Caco-2 (cell line): ENCODE data around the gene CNTN3. TPM values are rescaled to one million over a fixed set of nuclear protein-coding genes. Genes with fewer than 3 reads are reported as not detected.

Source experiments
- BruUV-seq: library from RNA; stranded (reverse); fragments of 400-500 nt; replicated peaks from 2 replicates; lab custom pipeline; 2021; lab: Mats Ljungman, UMichigan
- CTCF ChIA-PET: fragments of 300-600 bp; sonication (Branson Sonifier 250); formaldehyde crosslinking; loops from one replicate; lab custom pipeline; 2022; ENCODE audit warnings: antibody characterized with exemption; lab: Charles Lee
- POLR2A ChIA-PET: fragments of 300-600 bp; sonication (Branson Sonifier 250); formaldehyde crosslinking; loops from one replicate; lab custom pipeline; 2022; ENCODE audit warnings: antibody characterized with exemption; lab: Charles Lee
- DNase-seq, 2 experiments: peaks; one replicate each; pipeline versions ENCODE4 v3.0.0 to v3.0.0-alpha.2; 2020 to 2022
- H3K27me3 ChIP-seq: replicated peaks from 2 replicates; pipeline ENCODE4 v1.6.0; 2011; ENCODE audit warnings: low read length; ENCODE audit not compliant: control insufficient read depth, insufficient read depth
- H3K36me3 ChIP-seq: 2 replicates; pipeline ENCODE4 v1.5.1; 2011; ENCODE audit warnings: low read length; ENCODE audit not compliant: control insufficient read depth, insufficient read depth
- H3K4me1 ChIP-seq: fragments of 250-450 bp; sonication (Bioruptor Pico); 2 replicates; pipeline ENCODE4 v1.5.1; 2020; ENCODE audit warnings: mild to moderate bottlenecking
- H3K4me3 ChIP-seq: 2 replicates; pipeline ENCODE4 v1.5.1; 2011; ENCODE audit warnings: low read depth, mild to moderate bottlenecking, control low read depth, low read length
- H3K9me3 ChIP-seq: fragments of 250-450 bp; sonication (Bioruptor Pico); 2 replicates; pipeline ENCODE4 v1.5.1; 2020; ENCODE audit warnings: mild to moderate bottlenecking, moderate library complexity
- H3K27ac Mint-ChIP-seq: one replicate; pipeline ENCODE4 v1.8.0; 2022; ENCODE audit warnings: mixed read lengths; ENCODE audit not compliant: unreplicated experiment
- H3K27me3 Mint-ChIP-seq: one replicate; pipeline ENCODE4 v1.8.0; 2022; ENCODE audit warnings: mixed read lengths; ENCODE audit not compliant: insufficient read depth, unreplicated experiment
- H3K36me3 Mint-ChIP-seq: one replicate; pipeline ENCODE4 v1.8.0; 2022; ENCODE audit warnings: mild to moderate bottlenecking, mixed read lengths; ENCODE audit not compliant: insufficient read depth, unreplicated experiment
- H3K4me1 Mint-ChIP-seq: one replicate; pipeline ENCODE4 v1.8.0; 2022; ENCODE audit warnings: low read depth, mixed read lengths; ENCODE audit not compliant: unreplicated experiment
- H3K4me3 Mint-ChIP-seq: one replicate; pipeline ENCODE4 v1.8.0; 2022; ENCODE audit warnings: mild to moderate bottlenecking, moderate library complexity, mixed read lengths; ENCODE audit not compliant: unreplicated experiment
- H3K9me3 Mint-ChIP-seq: one replicate; pipeline ENCODE4 v1.8.0; 2022; ENCODE audit warnings: mixed read lengths; ENCODE audit not compliant: unreplicated experiment
- CTCF ChIP-seq, 2 experiments: fragments of 200-600 bp in 1 of 2; IDR thresholded peaks; 1 replicate in 1 of 2; 2 replicates in 1 of 2; pipeline versions ENCODE4 v1.5.1 to v1.8.0; 2011 to 2022; ENCODE audit warnings: antibody characterized with exemption in 1 of 2, control low read depth in 1 of 2, inconsistent platforms in 1 of 2, low read depth in 1 of 2, low read length in 1 of 2, mild to moderate bottlenecking in 1 of 2, moderate library complexity in 1 of 2; ENCODE audit not compliant: insufficient read depth in 1 of 2, severe bottlenecking in 1 of 2, unreplicated experiment in 1 of 2
- intact Hi-C: fragments of 100-400 bp; cut with micrococcal nuclease; formaldehyde crosslinking; loops from one replicate; pipeline ENCODE4 v1.10.0; 2022; ENCODE audit not compliant: unreplicated experiment
- total RNA-seq: library from RNA; stranded (reverse); gene quantifications from 2 replicates; pipeline ENCODE4 v1.2.3, GENCODE V29; 2022

CNTN3 gene
- total RNA-seq, 1 experiment from 2014 or later: not detected

- Mint-ChIP-seq H3K36me3 (no peaks in the 10 kb centered on the region), H3K4me1 (no peaks in the 10 kb centered on the region), H3K4me3 (no peak overlapping the region), H3K9me3 (no peaks in the 10 kb centered on the region), H3K27ac (no peak overlapping the region), H3K27me3 (peaks cover 16% of the 10 kb centered on the region)
- ChIA-PET POLR2A (no interaction called here), CTCF (no interaction called here)
- no peak for TF ChIP-seq CTCF (IDR thresholded peaks at IDR 0.05; ENCODE audit: insufficient read depth in 1 of 2, low read depth in 1 of 2, low read length in 1 of 2, severe bottlenecking in 1 of 2, unreplicated experiment in 1 of 2)
- no peaks in the 10 kb centered on the region for H3K9me3 ChIP-seq
- H3K36me3 ChIP-seq: no peaks in the 10 kb centered on the region
- no peak overlapping the region for H3K4me3 ChIP-seq
- intact Hi-C loops: no loop called here
- no TSS peak for BruUV-seq
- no peaks in the 10 kb centered on the region for H3K4me1 ChIP-seq
- no peaks in the 10 kb centered on the region for H3K27me3 ChIP-seq
- no peak for DNase-seq
Measured at GRCh38 chr3:74606996-74607395, 7.5 kb downstream of the CNTN3 start.

GRCh38 chr3:74605437-74605836 lies 9.0 kb downstream of the CNTN3 start:
- no TSS peak for BruUV-seq
- Histone ChIP-seq H3K36me3 (no peaks in the 10 kb centered on the region), H3K27me3 (no peaks in the 10 kb centered on the region), H3K4me3 (no peak overlapping the region), H3K9me3 (no peaks in the 10 kb centered on the region), H3K4me1 (no peaks in the 10 kb centered on the region)
- no peak for TF ChIP-seq CTCF (IDR thresholded peaks at IDR 0.05; ENCODE audit: insufficient read depth in 1 of 2, low read depth in 1 of 2, low read length in 1 of 2, severe bottlenecking in 1 of 2, unreplicated experiment in 1 of 2)
- H3K27ac Mint-ChIP-seq: no peak overlapping the region
- peaks cover 14% of the 10 kb centered on the region for H3K27me3 Mint-ChIP-seq
- H3K4me1 Mint-ChIP-seq: no peaks in the 10 kb centered on the region
- POLR2A ChIA-PET: no interaction called here
- CTCF ChIA-PET: no interaction called here
- H3K9me3 Mint-ChIP-seq: peaks cover 2% of the 10 kb centered on the region
- no peak for DNase-seq
- H3K4me3 Mint-ChIP-seq: no peak overlapping the region
- no peaks in the 10 kb centered on the region for H3K36me3 Mint-ChIP-seq
- intact Hi-C loops: no loop called here

GRCh38 chr3:74603292-74603691 lies 11.2 kb downstream of the CNTN3 start:
- H3K27me3 ChIP-seq: no peaks in the 10 kb centered on the region
- no peak overlapping the region for H3K4me3 ChIP-seq
- no peaks in the 10 kb centered on the region for H3K9me3 ChIP-seq
- ChIA-PET POLR2A (no interaction called here), CTCF (no interaction called here)
- BruUV-seq: no TSS peak
- H3K36me3 ChIP-seq: no peaks in the 10 kb centered on the region
- no peak overlapping the region for H3K4me3 Mint-ChIP-seq
- H3K27ac Mint-ChIP-seq: no peak overlapping the region
- H3K4me1 ChIP-seq: no peaks in the 10 kb centered on the region
- intact Hi-C loops: no loop called here
- H3K27me3 Mint-ChIP-seq: peaks cover 7% of the 10 kb centered on the region
- no peak for TF ChIP-seq CTCF (IDR thresholded peaks at IDR 0.05; ENCODE audit: insufficient read depth in 1 of 2, low read depth in 1 of 2, low read length in 1 of 2, severe bottlenecking in 1 of 2, unreplicated experiment in 1 of 2)
- no peak for DNase-seq
- no peaks in the 10 kb centered on the region for H3K36me3 Mint-ChIP-seq
- no peaks in the 10 kb centered on the region for H3K4me1 Mint-ChIP-seq
- H3K9me3 Mint-ChIP-seq: peaks cover 22% of the 10 kb centered on the region
